Measurements from ENCODE around the gene TUG1.
A peak's percentile ranks its signal among the peaks of the same experiment; 100 is the strongest.

Gene TUG1

GRCh38 chr22:30947816-30948454 lies 21.1 kb upstream of the TUG1 start:
- DNase-seq = peak; percentile 39

GRCh38 chr22:30948930-30949342 lies 20.1 kb upstream of the TUG1 start:
- no peak for DNase-seq

GRCh38 chr22:30949934-30950660 lies 19.0 kb upstream of the TUG1 start:
- DNase-seq = no peak

- DNase-seq = no peak
Observed at GRCh38 chr22:30953206-30953605, 15.9 kb upstream of the TUG1 start.

GRCh38 chr22:30955153-30955552 lies 13.9 kb upstream of the TUG1 start:
- no peak for DNase-seq

GRCh38 chr22:30964858-30965257 lies 4.2 kb upstream of the TUG1 start:
- no peak for DNase-seq

GRCh38 chr22:30968015-30968923 lies 796 bp upstream of the TUG1 start, which contains the start of gene MORC2:
Gene MORC2, minus strand, starts transcription at chr22:30968774. Its CDS starts 885 bp downstream, at chr22:30967889.
- peak; percentile 79 for DNase-seq

- DNase-seq = no peak
Observed at GRCh38 chr22:30969532-30970355, 679 bp downstream of the TUG1 start.

- no peak for DNase-seq
Observed at GRCh38 chr22:30970356-30970746, 1.3 kb downstream of the TUG1 start.

GRCh38 chr22:30978304-30978962 lies 9.4 kb downstream of the TUG1 start:
- DNase-seq = no peak

- DNase-seq = no peak
Observed at GRCh38 chr22:30979932-30980331, 10.9 kb downstream of the TUG1 start.

- no peak for DNase-seq
Observed at GRCh38 chr22:30982512-30982911, 13.4 kb downstream of the TUG1 start.

- DNase-seq = no peak
Observed at GRCh38 chr22:30984317-30984716, 15.3 kb downstream of the TUG1 start.

GRCh38 chr22:30985561-30986208 lies 16.6 kb downstream of the TUG1 start:
- DNase-seq = no peak

- no peak for DNase-seq
Observed at GRCh38 chr22:30989474-30989873, 20.4 kb downstream of the TUG1 start.

- no peak for DNase-seq
Observed at GRCh38 chr22:30990690-30991089, 21.6 kb downstream of the TUG1 start.

GRCh38 chr22:30992565-30992964 lies 23.5 kb downstream of the TUG1 start:
- no peak for DNase-seq

- no peak for DNase-seq
Observed at GRCh38 chr22:30994960-30995359, 25.9 kb downstream of the TUG1 start.

- no peak for DNase-seq
Observed at GRCh38 chr22:30996462-30996861, 27.4 kb downstream of the TUG1 start.

- no peak for DNase-seq
Observed at GRCh38 chr22:30998329-30998728, 29.3 kb downstream of the TUG1 start.

- no peak for DNase-seq
Observed at GRCh38 chr22:31001124-31001770, 32.2 kb downstream of the TUG1 start.

Data from retina (tissue), 1 donor.